ENCODE results near the gene NTNG2. TPM values are rescaled to one million over a fixed set of nuclear protein-coding genes. Genes with fewer than 3 reads are reported as not detected.

The NTNG2 gene
- total and polyA plus RNA-seq, 9 donors = 0.23 to 1.3 (median 0.56) TPM

GRCh38 chr9:132238992-132239391 is 77.1 kb downstream of the NTNG2 start:
- Histone ChIP-seq H3K27ac (ENCODE audit: low read length) (no peak overlapping the region), H3K4me1 (ENCODE audit: control insufficient read depth, insufficient read depth, low read length) (peaks cover 41% of the 10 kb centered on the region), H3K9me3 (replicated peaks; ENCODE audit: control insufficient read depth, low read depth, low read length) (no peaks in the 10 kb centered on the region), H3K4me3 (ENCODE audit: low read length) (no peak overlapping the region), H3K27me3 (ENCODE audit: control insufficient read depth, insufficient read depth, low read length) (peaks cover 74% of the 10 kb centered on the region), H3K36me3 (ENCODE audit: control insufficient read depth, insufficient read depth, low read length) (no peaks in the 10 kb centered on the region)
- no peak for DNase-seq
- WGBS (ENCODE audit: insufficient coverage) = 53% methylated on average over 19 of the region's 19 CpGs

DNA sequence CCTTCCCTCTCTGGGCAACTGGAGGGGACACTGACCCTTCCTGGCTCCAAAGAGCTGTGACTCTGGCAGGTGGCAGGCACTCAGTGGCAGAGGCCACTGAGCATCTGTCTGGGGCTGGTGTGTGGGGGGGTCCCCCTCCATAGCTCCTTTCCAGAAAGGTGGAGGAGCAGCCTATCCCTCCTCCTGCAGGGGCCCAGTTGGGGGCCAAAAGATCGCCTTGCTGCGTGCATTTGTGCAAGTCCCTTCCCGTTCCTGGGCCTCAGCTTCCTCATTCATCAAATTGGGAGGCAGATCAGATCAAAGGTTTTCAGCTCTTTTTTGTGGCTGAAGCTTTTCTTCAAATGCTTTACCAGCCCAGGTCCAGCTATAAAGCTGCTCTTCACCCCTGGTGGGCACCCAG is 77.7 kb downstream of the NTNG2 start:
- Histone ChIP-seq H3K36me3 (ENCODE audit: control insufficient read depth, insufficient read depth, low read length) (no peaks in the 10 kb centered on the region), H3K27me3 (ENCODE audit: control insufficient read depth, insufficient read depth, low read length) (peaks cover 77% of the 10 kb centered on the region), H3K4me3 (ENCODE audit: low read length) (no peak overlapping the region), H3K4me1 (ENCODE audit: control insufficient read depth, insufficient read depth, low read length) (peaks cover 41% of the 10 kb centered on the region), H3K27ac (ENCODE audit: low read length) (no peak overlapping the region), H3K9me3 (replicated peaks; ENCODE audit: control insufficient read depth, low read depth, low read length) (no peaks in the 10 kb centered on the region)
- no peak for DNase-seq
- 24% methylated on average over 3 of the region's 3 CpGs for WGBS (ENCODE audit: insufficient coverage)

- Histone ChIP-seq H3K36me3 (ENCODE audit: control insufficient read depth, insufficient read depth, low read length) (no peaks in the 10 kb centered on the region), H3K4me3 (ENCODE audit: low read length) (no peak overlapping the region), H3K4me1 (ENCODE audit: control insufficient read depth, insufficient read depth, low read length) (peaks cover 35% of the 10 kb centered on the region), H3K27me3 (ENCODE audit: control insufficient read depth, insufficient read depth, low read length) (peaks cover 77% of the 10 kb centered on the region), H3K9me3 (replicated peaks; ENCODE audit: control insufficient read depth, low read depth, low read length) (no peaks in the 10 kb centered on the region), H3K27ac (ENCODE audit: low read length) (no peak overlapping the region)
- WGBS (ENCODE audit: insufficient coverage) = 32% methylated on average over 18 of the region's 21 CpGs
- DNase-seq = peak; percentile 24
These were observed 78.4 kb downstream of the NTNG2 start for GRCh38 chr9:132239999-132240840.

- peaks cover 81% of the 10 kb centered on the region for H3K27me3 ChIP-seq (ENCODE audit: control insufficient read depth, insufficient read depth, low read length)
- peaks cover 30% of the 10 kb centered on the region for H3K4me1 ChIP-seq (ENCODE audit: control insufficient read depth, insufficient read depth, low read length)
- peak; percentile 92 for DNase-seq
- 2% methylated on average over 63 of the region's 63 CpGs for WGBS (ENCODE audit: insufficient coverage)
- no peaks in the 10 kb centered on the region for H3K36me3 ChIP-seq (ENCODE audit: control insufficient read depth, insufficient read depth, low read length)
- no peak overlapping the region for H3K27ac ChIP-seq (ENCODE audit: low read length)
- H3K4me3 ChIP-seq (ENCODE audit: low read length) = peak overlapping the region; percentile 41
- no peaks in the 10 kb centered on the region for H3K9me3 ChIP-seq (replicated peaks; ENCODE audit: control insufficient read depth, low read depth, low read length)
These were observed 79.1 kb downstream of the NTNG2 start for GRCh38 chr9:132240841-132241482.

DNA sequence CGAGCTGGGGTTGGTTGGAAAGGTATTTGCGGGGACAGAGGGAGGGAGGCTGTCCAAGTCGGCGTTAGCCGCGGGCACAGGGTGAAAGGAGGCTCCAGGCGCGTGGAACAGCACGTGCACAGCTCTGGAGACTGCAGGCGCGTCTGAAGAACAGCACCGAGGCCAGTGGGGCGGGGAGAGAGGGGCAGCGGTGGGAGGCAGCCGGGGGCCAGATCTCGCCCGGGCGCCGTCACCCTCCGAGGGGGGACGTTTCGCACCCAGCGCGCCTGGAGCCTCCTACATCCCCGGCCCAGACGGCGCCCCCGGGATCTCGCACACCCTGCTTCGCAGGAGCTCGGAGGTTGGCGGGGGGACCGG is 79.6 kb downstream of the NTNG2 start:
- Histone ChIP-seq H3K4me3 (ENCODE audit: low read length) (peak overlapping the region; percentile 41), H3K27me3 (ENCODE audit: control insufficient read depth, insufficient read depth, low read length) (peaks cover 83% of the 10 kb centered on the region), H3K36me3 (ENCODE audit: control insufficient read depth, insufficient read depth, low read length) (no peaks in the 10 kb centered on the region), H3K4me1 (ENCODE audit: control insufficient read depth, insufficient read depth, low read length) (peaks cover 30% of the 10 kb centered on the region), H3K9me3 (replicated peaks; ENCODE audit: control insufficient read depth, low read depth, low read length) (no peaks in the 10 kb centered on the region), H3K27ac (ENCODE audit: low read length) (no peak overlapping the region)
- no peak for DNase-seq
- under 1% methylated on average over 30 of the region's 33 CpGs for WGBS (ENCODE audit: insufficient coverage)

DNA sequence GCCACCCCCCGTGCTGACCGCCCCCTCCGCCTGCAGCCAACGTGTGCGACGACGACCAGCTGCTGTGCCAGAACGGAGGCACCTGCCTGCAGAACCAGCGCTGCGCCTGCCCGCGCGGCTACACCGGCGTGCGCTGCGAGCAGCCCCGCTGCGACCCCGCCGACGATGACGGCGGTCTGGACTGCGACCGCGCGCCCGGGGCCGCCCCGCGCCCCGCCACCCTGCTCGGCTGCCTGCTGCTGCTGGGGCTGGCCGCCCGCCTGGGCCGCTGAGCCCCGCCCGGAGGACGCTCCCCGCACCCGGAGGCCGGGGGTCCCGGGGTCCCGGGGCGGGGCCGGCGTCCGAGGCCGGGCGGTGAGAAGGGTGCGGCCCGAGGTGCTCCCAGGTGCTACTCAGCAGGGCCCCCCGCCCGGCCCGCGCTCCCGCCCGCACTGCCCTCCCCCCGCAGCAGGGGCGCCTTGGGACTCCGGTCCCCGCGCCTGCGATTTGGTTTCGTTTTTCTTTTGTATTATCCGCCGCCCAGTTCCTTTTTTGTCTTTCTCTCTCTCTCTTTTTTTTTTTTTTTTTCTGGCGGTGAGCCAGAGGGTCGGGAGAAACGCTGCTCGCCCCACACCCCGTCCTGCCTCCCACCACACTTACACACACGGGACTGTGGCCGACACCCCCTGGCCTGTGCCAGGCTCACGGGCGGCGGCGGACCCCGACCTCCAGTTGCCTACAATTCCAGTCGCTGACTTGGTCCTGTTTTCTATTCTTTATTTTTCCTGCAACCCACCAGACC is 80.2 kb downstream of the NTNG2 start:
- WGBS (ENCODE audit: insufficient coverage) = under 1% methylated on average over 69 of the region's 81 CpGs
- Histone ChIP-seq H3K4me1 (ENCODE audit: control insufficient read depth, insufficient read depth, low read length) (peaks cover 27% of the 10 kb centered on the region), H3K9me3 (replicated peaks; ENCODE audit: control insufficient read depth, low read depth, low read length) (no peaks in the 10 kb centered on the region), H3K27me3 (ENCODE audit: control insufficient read depth, insufficient read depth, low read length) (peaks cover 83% of the 10 kb centered on the region), H3K27ac (ENCODE audit: low read length) (no peak overlapping the region), H3K4me3 (ENCODE audit: low read length) (peak overlapping the region; percentile 47), H3K36me3 (ENCODE audit: control insufficient read depth, insufficient read depth, low read length) (no peaks in the 10 kb centered on the region)
- peak; percentile 69 for DNase-seq

- no peaks in the 10 kb centered on the region for H3K36me3 ChIP-seq (ENCODE audit: control insufficient read depth, insufficient read depth, low read length)
- H3K27me3 ChIP-seq (ENCODE audit: control insufficient read depth, insufficient read depth, low read length) = peaks cover 79% of the 10 kb centered on the region
- H3K4me3 ChIP-seq (ENCODE audit: low read length) = peak overlapping the region; percentile 47
- DNase-seq = no peak
- no peaks in the 10 kb centered on the region for H3K9me3 ChIP-seq (replicated peaks; ENCODE audit: control insufficient read depth, low read depth, low read length)
- no peak overlapping the region for H3K27ac ChIP-seq (ENCODE audit: low read length)
- peaks cover 27% of the 10 kb centered on the region for H3K4me1 ChIP-seq (ENCODE audit: control insufficient read depth, insufficient read depth, low read length)
- WGBS (ENCODE audit: insufficient coverage) = 24% methylated on average over 5 of the region's 18 CpGs
These were observed 80.8 kb downstream of the NTNG2 start for GRCh38 chr9:132242621-132243155.

DNA sequence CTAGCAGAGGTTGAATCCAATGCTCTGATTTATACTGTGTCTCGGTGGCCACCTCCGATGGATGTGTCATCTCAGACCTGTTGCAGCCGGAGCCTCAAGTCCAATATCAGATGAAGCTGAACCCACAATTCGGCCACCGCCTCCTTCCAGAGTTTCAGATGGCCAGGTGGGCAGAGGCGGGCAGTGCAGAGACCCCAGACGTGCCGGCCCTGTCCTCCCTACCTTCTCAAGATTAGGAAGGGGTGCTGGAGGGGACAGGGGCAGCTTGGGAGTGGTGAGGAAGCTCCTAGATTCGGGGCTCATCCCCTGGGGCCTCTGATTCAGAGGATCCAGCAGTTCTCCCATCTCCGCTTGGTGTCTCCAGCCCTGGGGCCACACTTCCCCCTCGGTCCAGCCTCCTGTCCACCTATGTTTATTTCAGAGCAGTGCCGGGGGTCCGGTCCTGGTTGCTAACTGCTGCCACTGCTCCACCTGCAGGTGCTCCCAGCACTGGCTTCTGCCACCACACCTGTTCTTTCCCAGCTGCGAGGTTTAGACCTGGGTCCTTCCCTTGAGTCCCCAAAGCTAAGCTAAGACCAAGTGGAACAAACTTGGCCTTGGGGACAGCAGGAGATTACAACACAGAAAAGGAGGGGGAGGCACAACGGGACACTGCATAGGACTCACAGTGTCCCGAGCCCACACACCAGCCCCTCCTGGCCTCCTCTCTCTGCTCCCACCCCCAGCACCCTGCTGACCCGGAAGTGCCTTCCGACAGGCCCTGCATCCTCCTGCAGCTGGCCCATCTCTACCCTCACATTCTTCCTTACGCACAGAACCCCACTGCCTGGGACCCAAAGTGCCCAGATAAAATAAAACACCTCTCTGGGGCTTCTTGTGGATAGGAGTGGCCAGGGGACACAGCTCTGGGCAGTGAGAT is 81.6 kb downstream of the NTNG2 start:
- Histone ChIP-seq H3K4me3 (ENCODE audit: low read length) (no peak overlapping the region), H3K4me1 (ENCODE audit: control insufficient read depth, insufficient read depth, low read length) (peaks cover 27% of the 10 kb centered on the region), H3K27ac (ENCODE audit: low read length) (no peak overlapping the region), H3K36me3 (ENCODE audit: control insufficient read depth, insufficient read depth, low read length) (no peaks in the 10 kb centered on the region), H3K27me3 (ENCODE audit: control insufficient read depth, insufficient read depth, low read length) (peaks cover 76% of the 10 kb centered on the region), H3K9me3 (replicated peaks; ENCODE audit: control insufficient read depth, low read depth, low read length) (no peaks in the 10 kb centered on the region)
- DNase-seq = no peak
- WGBS (ENCODE audit: insufficient coverage) = 63% methylated on average over 13 of the region's 19 CpGs

DNA sequence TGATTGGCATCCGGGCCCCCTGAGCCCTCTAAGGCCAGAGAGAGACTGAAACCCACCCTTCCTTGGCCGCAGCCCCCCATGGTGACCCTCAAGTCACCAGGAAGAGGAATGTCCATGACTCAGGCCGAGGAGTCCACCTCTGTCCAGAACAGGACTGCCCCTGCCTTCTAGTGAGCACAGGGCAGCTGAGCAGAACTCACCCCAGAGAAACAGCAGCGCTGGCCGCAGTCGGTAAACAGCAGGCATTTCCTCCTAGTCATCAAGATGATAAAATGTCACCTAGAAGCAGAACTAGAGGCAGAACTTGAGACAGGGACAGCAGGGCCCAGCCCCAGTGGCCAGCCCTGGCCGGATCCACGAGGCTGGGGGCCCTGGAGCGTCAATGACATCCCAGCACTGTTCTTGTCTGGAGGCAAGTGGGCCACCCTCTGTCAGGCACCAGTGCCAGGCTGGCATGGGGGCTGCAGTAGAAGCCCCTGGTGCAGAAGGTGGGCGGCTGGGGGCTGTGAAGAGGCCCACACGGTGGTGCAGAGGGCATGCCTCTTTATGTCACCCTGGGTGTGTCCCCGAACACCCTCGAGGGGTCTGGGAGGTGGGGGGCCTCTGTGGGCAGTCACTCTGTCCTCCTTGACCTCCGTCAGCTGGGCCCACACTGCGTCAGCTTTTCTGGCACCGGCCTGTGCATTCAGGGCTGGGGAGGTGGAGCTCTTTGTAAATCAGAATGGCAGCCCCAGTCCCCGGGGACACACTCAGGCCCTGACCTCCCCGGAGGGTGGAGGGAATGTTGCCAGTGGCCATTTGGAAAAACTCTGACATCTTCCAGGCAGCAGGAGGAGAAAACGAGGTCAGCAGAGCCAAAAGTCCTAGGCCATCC is 83.0 kb downstream of the NTNG2 start:
- H3K4me1 ChIP-seq (ENCODE audit: control insufficient read depth, insufficient read depth, low read length) = peaks cover 26% of the 10 kb centered on the region
- no peaks in the 10 kb centered on the region for H3K9me3 ChIP-seq (replicated peaks; ENCODE audit: control insufficient read depth, low read depth, low read length)
- no peak overlapping the region for H3K4me3 ChIP-seq (ENCODE audit: low read length)
- H3K27me3 ChIP-seq (ENCODE audit: control insufficient read depth, insufficient read depth, low read length) = peaks cover 66% of the 10 kb centered on the region
- 51% methylated on average over 16 of the region's 19 CpGs for WGBS (ENCODE audit: insufficient coverage)
- H3K36me3 ChIP-seq (ENCODE audit: control insufficient read depth, insufficient read depth, low read length) = no peaks in the 10 kb centered on the region
- no peak overlapping the region for H3K27ac ChIP-seq (ENCODE audit: low read length)
- no peak for DNase-seq
